SK-N-SH (cell line): ENCODE data around the gene REEP3. TPM values are rescaled to one million over a fixed set of nuclear protein-coding genes. Genes with fewer than 3 reads are reported as not detected.

ENCODE experiments used
- CTCF ChIA-PET: fragments of 300-600, 350-600 bp; formaldehyde crosslinking; extraction: SDS; loops from one replicate; lab custom pipeline; 2021; lab: Yijun Ruan, JAX
- POLR2A ChIA-PET: fragments of 350-600 bp; sonication (Branson Sonifier 250); formaldehyde crosslinking; extraction: SDS; loops from one replicate; lab custom pipeline; 2020; ENCODE audit warnings: antibody characterized with exemption, inconsistent platforms; lab: Yijun Ruan, JAX
- DNase-seq: peaks from one replicate; pipeline ENCODE4 v3.0.0; 2012
- H2AFZ ChIP-seq: fragments of 200-600 bp; sonication (generic); 2 replicates; pipeline ENCODE4 v1.8.1; 2016; ENCODE audit warnings: antibody characterized with exemption, mild to moderate bottlenecking, low read depth
- H3F3A ChIP-seq: fragments of 200-600 bp; sonication (generic); replicated peaks from 2 replicates; pipeline ENCODE3; 2016; ENCODE audit warnings: antibody characterized with exemption, mild to moderate bottlenecking; ENCODE audit not compliant: insufficient read depth
- H3K27ac ChIP-seq, 2 experiments: fragments of 200-500 bp in 1 of 2; fragments of 200-600 bp in 1 of 2; sonication (Bioruptor generic) in 1 of 2; sonication (generic), shearing (Covaris generic) in 1 of 2; 2 replicates each; pipeline versions ENCODE4 v1.5.1 to v1.6.1; 2014 to 2016; ENCODE audit warnings: low read depth in 2 of 2, inconsistent platforms in 1 of 2, low read length in 1 of 2, mild to moderate bottlenecking in 1 of 2, mixed read lengths in 1 of 2
- H3K27me3 ChIP-seq: fragments of 200-600 bp; sonication (generic), shearing (Covaris generic); 2 replicates; pipeline ENCODE4 v1.6.1; 2016; ENCODE audit warnings: mixed run types; ENCODE audit not compliant: insufficient read depth
- H3K36me3 ChIP-seq, 2 experiments: fragments of 200-500 bp in 1 of 2; fragments of 200-600 bp in 1 of 2; sonication (Bioruptor generic) in 1 of 2; sonication (generic) in 1 of 2; replicated peaks in 1 of 2; 2 replicates each; pipeline versions ENCODE3 to v1.5.1; 2014 to 2016; ENCODE audit warnings: low read length in 1 of 2, mild to moderate bottlenecking in 1 of 2; ENCODE audit not compliant: insufficient read depth in 2 of 2, control insufficient read depth in 1 of 2
- H3K4me1 ChIP-seq, 2 experiments: fragments of 200-500 bp in 1 of 2; fragments of 200-600 bp in 1 of 2; sonication (Bioruptor generic) in 1 of 2; sonication (generic), shearing (Covaris generic) in 1 of 2; 2 replicates each; pipeline versions ENCODE4 v1.5.1 to v1.6.1; 2014 to 2016; ENCODE audit warnings: low read depth in 1 of 2, low read length in 1 of 2, mixed run types in 1 of 2; ENCODE audit not compliant: insufficient read depth in 2 of 2, control insufficient read depth in 1 of 2
- H3K4me2 ChIP-seq: fragments of 200-600 bp; sonication (generic), shearing (Covaris generic); 2 replicates; pipeline ENCODE4 v1.6.1; 2017; ENCODE audit warnings: mixed run types
- H3K4me3 ChIP-seq, 2 experiments: fragments of 200-500 bp in 1 of 2; fragments of 200-600 bp in 1 of 2; sonication (Bioruptor generic) in 1 of 2; sonication (generic), shearing (Covaris generic) in 1 of 2; 2 replicates each; pipeline versions ENCODE4 v1.5.1 to v1.8.1; 2014 to 2016; ENCODE audit warnings: low read depth in 2 of 2, inconsistent platforms in 1 of 2, low read length in 1 of 2, mild to moderate bottlenecking in 1 of 2, mixed read lengths in 1 of 2, moderate library complexity in 1 of 2
- H3K79me2 ChIP-seq: fragments of 200-600 bp; sonication (generic); 2 replicates; pipeline ENCODE4 v1.8.1; 2017; ENCODE audit warnings: mild to moderate bottlenecking; ENCODE audit not compliant: insufficient read depth
- H3K9ac ChIP-seq: fragments of 200-600 bp; sonication (generic); 2 replicates; pipeline ENCODE4 v1.6.1; 2017; ENCODE audit warnings: mixed run types
- H3K9me2 ChIP-seq: fragments of 200-600 bp; sonication (generic); 2 replicates; pipeline ENCODE4 v1.6.1; 2017; ENCODE audit warnings: mixed run types
- H3K9me3 ChIP-seq: fragments of 200-600 bp; sonication (generic); 2 replicates; pipeline ENCODE4 v1.6.1; 2017; ENCODE audit warnings: mixed run types, mild to moderate bottlenecking, moderate library complexity
- H4K20me1 ChIP-seq: fragments of 200-600 bp; sonication (generic); 2 replicates; pipeline ENCODE4 v1.6.1; 2017; ENCODE audit warnings: mild to moderate bottlenecking, mixed run types; ENCODE audit not compliant: insufficient read depth
- EP300 ChIP-seq, 2 experiments: IDR thresholded peaks; 2 replicates each; pipeline versions ENCODE4 v1.4.0 to v1.6.1; 2012; ENCODE audit warnings: borderline replicate concordance in 1 of 2, low read depth in 1 of 2, low read length in 1 of 2
- GABPA ChIP-seq: IDR thresholded peaks from 2 replicates; pipeline ENCODE4 v1.4.0; 2012; ENCODE audit warnings: low read depth, mild to moderate bottlenecking
- GATA2 ChIP-seq: sonication (generic); formaldehyde crosslinking; IDR thresholded peaks from 2 replicates; pipeline ENCODE4 v1.5.0; 2020; ENCODE audit warnings: mild to moderate bottlenecking, missing genetic modification reagents
- MEF2A ChIP-seq: IDR thresholded peaks from 2 replicates; pipeline ENCODE4 v1.4.0; 2012; ENCODE audit warnings: low read depth, borderline replicate concordance
- NFIC ChIP-seq: IDR thresholded peaks from 2 replicates; pipeline ENCODE4 v1.4.0; 2012; ENCODE audit warnings: borderline replicate concordance
- POLR2AphosphoS5 ChIP-seq: IDR thresholded peaks from 2 replicates; pipeline ENCODE4 v1.6.1; 2012; ENCODE audit warnings: low read depth, low read length
- RCOR1 ChIP-seq: fragments of 150-350 bp; IDR thresholded peaks from 2 replicates; pipeline ENCODE4 v1.6.1; 2017; ENCODE audit warnings: antibody characterized with exemption, low read length
- RXRA ChIP-seq: IDR thresholded peaks from 2 replicates; pipeline ENCODE4 v1.4.0; 2012; ENCODE audit warnings: low read depth, mild to moderate bottlenecking, borderline replicate concordance
- TAF1 ChIP-seq: IDR thresholded peaks from 2 replicates; pipeline ENCODE4 v1.6.1; 2012; ENCODE audit warnings: low read depth, mild to moderate bottlenecking, low read length, moderate library complexity, borderline replicate concordance
- TCF12 ChIP-seq: IDR thresholded peaks from 2 replicates; pipeline ENCODE4 v1.4.0; 2012
- TEAD4 ChIP-seq: IDR thresholded peaks from 2 replicates; pipeline ENCODE4 v1.4.0; 2012; ENCODE audit warnings: mild to moderate bottlenecking, borderline replicate concordance; ENCODE audit not compliant: insufficient read depth
- YY1 ChIP-seq: IDR thresholded peaks from 2 replicates; pipeline ENCODE4 v1.4.0; 2012; ENCODE audit warnings: low read depth, mild to moderate bottlenecking
- WGBS: methylation state at CpG from one replicate; pipeline ENCODE4 v1.1.6; 2017; ENCODE audit warnings: low lambda C conversion rate; 5-methylcytosine and 5-hydroxymethylcytosine counted together
- polyA plus RNA-seq, 3 experiments: library from polyadenylated mRNA; depleted of rRNA; stranded (reverse); fragments of >200 nt; gene quantifications; 2 replicates each; pipeline ENCODE4 v1.2.3, GENCODE V29; 2012
- TF ChIP-seq, protein P1 (sequence below): IDR thresholded peaks from 2 replicates; pipeline ENCODE4 v1.4.0; 2012; ENCODE audit warnings: low read depth
- TF ChIP-seq, protein P2 (sequence below): IDR thresholded peaks from 2 replicates; pipeline ENCODE4 v1.4.0; 2012; ENCODE audit warnings: low read depth, borderline replicate concordance
- TF ChIP-seq, protein P3 (sequence below): IDR thresholded peaks from 2 replicates; pipeline ENCODE4 v1.6.1; 2012; ENCODE audit warnings: mild to moderate bottlenecking, low read depth, low read length, moderate library complexity
- TF ChIP-seq, protein P4 (sequence below): fragments of 200-600 bp; sonication (generic); IDR thresholded peaks from 2 replicates; pipeline ENCODE4 v1.6.1; 2017; ENCODE audit warnings: antibody characterized with exemption, mild to moderate bottlenecking, moderate library complexity
- TF ChIP-seq, protein P5 (sequence below): IDR thresholded peaks from 2 replicates; pipeline ENCODE4; 2012

The REEP3 gene
- polyA plus RNA-seq, 1 of the 3 experiments (the other 2 are of a cell fraction): 7.6 TPM

DNA sequence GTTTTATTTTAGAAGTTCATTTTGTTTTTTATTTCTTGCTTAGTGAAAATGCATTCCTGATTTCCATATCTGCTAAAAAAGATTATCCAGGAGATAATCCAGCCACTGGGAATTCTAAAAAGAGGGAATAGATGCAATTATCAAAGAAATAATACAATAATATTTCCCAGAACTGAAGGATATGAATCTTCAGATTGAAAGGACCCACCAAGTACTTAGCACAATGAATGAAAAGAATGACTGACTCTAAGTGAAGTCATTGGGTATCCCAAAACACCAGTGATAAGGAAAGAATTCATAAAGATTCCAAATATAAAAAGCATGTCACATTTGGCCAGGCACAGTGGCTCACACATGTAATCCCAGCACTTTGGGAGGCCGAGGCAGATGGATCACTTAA lies 79.3 kb downstream of the REEP3 start:
- Histone ChIP-seq H2AFZ (no peak overlapping the region), H3K9me2 (no peaks in the 10 kb centered on the region), H3K27ac (no peak overlapping the region), H3K79me2 (no peaks in the 10 kb centered on the region), H3K9me3 (no peaks in the 10 kb centered on the region), H3K4me1 (peaks cover 2 to 9% of the 10 kb centered on the region in 2 experiments; a peak in 3 of 4 replicates), H3K9ac (no peak overlapping the region), H3K4me2 (no peak overlapping the region), H3F3A (peaks cover 4% of the 10 kb centered on the region), H4K20me1 (no peaks in the 10 kb centered on the region), H3K36me3 (peaks cover 22 to 35% of the 10 kb centered on the region in 2 experiments), H3K27me3 (no peaks in the 10 kb centered on the region), H3K4me3 (no peak overlapping the region)
- POLR2A ChIA-PET: no interaction called here
- 100% methylated on average over 1 of the region's 1 CpG for WGBS
- CTCF ChIA-PET: no interaction called here
- TF ChIP-seq, protein P1, sequence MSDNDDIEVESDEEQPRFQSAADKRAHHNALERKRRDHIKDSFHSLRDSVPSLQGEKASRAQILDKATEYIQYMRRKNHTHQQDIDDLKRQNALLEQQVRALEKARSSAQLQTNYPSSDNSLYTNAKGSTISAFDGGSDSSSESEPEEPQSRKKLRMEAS: no peak
- TF ChIP-seq, protein P2, sequence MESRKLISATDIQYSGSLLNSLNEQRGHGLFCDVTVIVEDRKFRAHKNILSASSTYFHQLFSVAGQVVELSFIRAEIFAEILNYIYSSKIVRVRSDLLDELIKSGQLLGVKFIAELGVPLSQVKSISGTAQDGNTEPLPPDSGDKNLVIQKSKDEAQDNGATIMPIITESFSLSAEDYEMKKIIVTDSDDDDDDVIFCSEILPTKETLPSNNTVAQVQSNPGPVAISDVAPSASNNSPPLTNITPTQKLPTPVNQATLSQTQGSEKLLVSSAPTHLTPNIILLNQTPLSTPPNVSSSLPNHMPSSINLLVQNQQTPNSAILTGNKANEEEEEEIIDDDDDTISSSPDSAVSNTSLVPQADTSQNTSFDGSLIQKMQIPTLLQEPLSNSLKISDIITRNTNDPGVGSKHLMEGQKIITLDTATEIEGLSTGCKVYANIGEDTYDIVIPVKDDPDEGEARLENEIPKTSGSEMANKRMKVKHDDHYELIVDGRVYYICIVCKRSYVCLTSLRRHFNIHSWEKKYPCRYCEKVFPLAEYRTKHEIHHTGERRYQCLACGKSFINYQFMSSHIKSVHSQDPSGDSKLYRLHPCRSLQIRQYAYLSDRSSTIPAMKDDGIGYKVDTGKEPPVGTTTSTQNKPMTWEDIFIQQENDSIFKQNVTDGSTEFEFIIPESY: no peak
- TF ChIP-seq EP300 (IDR thresholded peaks at IDR 0.05; ENCODE audit: borderline replicate concordance in 1 of 2, low read depth in 1 of 2, low read length in 1 of 2): no peak
- no peak for TF ChIP-seq GABPA
- TF ChIP-seq, protein P3, sequence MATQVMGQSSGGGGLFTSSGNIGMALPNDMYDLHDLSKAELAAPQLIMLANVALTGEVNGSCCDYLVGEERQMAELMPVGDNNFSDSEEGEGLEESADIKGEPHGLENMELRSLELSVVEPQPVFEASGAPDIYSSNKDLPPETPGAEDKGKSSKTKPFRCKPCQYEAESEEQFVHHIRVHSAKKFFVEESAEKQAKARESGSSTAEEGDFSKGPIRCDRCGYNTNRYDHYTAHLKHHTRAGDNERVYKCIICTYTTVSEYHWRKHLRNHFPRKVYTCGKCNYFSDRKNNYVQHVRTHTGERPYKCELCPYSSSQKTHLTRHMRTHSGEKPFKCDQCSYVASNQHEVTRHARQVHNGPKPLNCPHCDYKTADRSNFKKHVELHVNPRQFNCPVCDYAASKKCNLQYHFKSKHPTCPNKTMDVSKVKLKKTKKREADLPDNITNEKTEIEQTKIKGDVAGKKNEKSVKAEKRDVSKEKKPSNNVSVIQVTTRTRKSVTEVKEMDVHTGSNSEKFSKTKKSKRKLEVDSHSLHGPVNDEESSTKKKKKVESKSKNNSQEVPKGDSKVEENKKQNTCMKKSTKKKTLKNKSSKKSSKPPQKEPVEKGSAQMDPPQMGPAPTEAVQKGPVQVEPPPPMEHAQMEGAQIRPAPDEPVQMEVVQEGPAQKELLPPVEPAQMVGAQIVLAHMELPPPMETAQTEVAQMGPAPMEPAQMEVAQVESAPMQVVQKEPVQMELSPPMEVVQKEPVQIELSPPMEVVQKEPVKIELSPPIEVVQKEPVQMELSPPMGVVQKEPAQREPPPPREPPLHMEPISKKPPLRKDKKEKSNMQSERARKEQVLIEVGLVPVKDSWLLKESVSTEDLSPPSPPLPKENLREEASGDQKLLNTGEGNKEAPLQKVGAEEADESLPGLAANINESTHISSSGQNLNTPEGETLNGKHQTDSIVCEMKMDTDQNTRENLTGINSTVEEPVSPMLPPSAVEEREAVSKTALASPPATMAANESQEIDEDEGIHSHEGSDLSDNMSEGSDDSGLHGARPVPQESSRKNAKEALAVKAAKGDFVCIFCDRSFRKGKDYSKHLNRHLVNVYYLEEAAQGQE: no peak
- DNase-seq: no peak

DNA sequence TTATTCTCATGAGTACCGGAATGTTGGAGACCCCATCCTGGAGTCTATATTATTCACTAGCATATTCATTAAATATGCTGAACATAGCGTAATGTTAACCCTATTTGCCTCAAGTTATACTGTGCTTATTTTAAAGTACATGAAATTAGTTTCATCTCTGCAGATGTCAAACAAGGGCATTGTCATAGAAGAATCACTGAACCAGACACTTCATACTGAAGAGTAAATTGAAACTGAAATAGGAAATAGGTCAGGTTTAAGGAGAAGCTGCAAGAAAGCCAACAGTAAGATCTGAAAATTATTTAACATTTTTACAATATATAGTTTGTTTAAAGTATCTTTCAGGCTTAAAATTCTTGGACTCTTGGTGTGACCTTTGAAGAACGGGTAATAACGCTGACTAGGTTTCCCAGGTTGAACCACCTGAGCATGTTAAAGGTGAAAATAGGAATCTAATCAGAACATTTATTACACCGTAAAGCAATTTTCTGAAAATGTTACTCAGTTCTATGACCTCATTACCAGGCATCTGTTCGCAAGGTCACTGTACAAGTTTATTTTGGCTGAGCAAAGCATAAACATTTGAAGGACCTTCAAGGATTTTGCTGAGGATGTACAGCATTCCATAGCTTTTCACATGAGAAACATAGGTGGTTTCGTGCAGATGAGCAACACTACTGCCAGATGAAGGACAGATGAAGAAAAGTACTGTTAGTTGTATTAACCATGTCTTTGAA lies 82.7 kb downstream of the REEP3 start:
- Histone ChIP-seq H3K36me3 (peaks cover 18 to 33% of the 10 kb centered on the region in 2 experiments), H4K20me1 (no peaks in the 10 kb centered on the region), H3K27me3 (no peaks in the 10 kb centered on the region), H3F3A (peaks cover 4% of the 10 kb centered on the region), H3K4me3 (no peak overlapping the region), H3K4me2 (no peak overlapping the region), H3K9me3 (no peaks in the 10 kb centered on the region), H3K4me1 (peaks cover 6 to 13% of the 10 kb centered on the region in 2 experiments; a peak in 3 of 4 replicates), H3K9ac (no peak overlapping the region), H3K79me2 (no peaks in the 10 kb centered on the region; the same call in 1 of the 2 replicates), H3K9me2 (no peaks in the 10 kb centered on the region), H3K27ac (peak overlapping the region in 1 of 2 experiments; percentile 39; a peak in 2 of 4 replicates), H2AFZ (no peak overlapping the region)
- 95% methylated on average over 7 of the region's 7 CpGs for WGBS
- DNase-seq: no peak
- CTCF ChIA-PET: no interaction called here
- TF ChIP-seq, protein P4, sequence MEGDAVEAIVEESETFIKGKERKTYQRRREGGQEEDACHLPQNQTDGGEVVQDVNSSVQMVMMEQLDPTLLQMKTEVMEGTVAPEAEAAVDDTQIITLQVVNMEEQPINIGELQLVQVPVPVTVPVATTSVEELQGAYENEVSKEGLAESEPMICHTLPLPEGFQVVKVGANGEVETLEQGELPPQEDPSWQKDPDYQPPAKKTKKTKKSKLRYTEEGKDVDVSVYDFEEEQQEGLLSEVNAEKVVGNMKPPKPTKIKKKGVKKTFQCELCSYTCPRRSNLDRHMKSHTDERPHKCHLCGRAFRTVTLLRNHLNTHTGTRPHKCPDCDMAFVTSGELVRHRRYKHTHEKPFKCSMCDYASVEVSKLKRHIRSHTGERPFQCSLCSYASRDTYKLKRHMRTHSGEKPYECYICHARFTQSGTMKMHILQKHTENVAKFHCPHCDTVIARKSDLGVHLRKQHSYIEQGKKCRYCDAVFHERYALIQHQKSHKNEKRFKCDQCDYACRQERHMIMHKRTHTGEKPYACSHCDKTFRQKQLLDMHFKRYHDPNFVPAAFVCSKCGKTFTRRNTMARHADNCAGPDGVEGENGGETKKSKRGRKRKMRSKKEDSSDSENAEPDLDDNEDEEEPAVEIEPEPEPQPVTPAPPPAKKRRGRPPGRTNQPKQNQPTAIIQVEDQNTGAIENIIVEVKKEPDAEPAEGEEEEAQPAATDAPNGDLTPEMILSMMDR: no peak
- TF ChIP-seq RXRA (no peak), TCF12 (no peak), RCOR1 (no peak), YY1 (no peak), POLR2AphosphoS5 (no peak), MEF2A (no peak), TEAD4 (no peak), NFIC (no peak), GATA2 (no peak), TAF1 (no peak)
- TF ChIP-seq, protein P5, sequence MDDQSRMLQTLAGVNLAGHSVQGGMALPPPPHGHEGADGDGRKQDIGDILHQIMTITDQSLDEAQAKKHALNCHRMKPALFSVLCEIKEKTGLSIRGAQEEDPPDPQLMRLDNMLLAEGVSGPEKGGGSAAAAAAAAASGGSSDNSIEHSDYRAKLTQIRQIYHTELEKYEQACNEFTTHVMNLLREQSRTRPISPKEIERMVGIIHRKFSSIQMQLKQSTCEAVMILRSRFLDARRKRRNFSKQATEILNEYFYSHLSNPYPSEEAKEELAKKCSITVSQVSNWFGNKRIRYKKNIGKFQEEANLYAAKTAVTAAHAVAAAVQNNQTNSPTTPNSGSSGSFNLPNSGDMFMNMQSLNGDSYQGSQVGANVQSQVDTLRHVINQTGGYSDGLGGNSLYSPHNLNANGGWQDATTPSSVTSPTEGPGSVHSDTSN: no peak
- TF ChIP-seq, protein P1: no peak
- POLR2A ChIA-PET: no interaction called here
